ENCODE data around the gene LHPP.

LHPP gene, protein sequence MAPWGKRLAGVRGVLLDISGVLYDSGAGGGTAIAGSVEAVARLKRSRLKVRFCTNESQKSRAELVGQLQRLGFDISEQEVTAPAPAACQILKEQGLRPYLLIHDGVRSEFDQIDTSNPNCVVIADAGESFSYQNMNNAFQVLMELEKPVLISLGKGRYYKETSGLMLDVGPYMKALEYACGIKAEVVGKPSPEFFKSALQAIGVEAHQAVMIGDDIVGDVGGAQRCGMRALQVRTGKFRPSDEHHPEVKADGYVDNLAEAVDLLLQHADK

DNA sequence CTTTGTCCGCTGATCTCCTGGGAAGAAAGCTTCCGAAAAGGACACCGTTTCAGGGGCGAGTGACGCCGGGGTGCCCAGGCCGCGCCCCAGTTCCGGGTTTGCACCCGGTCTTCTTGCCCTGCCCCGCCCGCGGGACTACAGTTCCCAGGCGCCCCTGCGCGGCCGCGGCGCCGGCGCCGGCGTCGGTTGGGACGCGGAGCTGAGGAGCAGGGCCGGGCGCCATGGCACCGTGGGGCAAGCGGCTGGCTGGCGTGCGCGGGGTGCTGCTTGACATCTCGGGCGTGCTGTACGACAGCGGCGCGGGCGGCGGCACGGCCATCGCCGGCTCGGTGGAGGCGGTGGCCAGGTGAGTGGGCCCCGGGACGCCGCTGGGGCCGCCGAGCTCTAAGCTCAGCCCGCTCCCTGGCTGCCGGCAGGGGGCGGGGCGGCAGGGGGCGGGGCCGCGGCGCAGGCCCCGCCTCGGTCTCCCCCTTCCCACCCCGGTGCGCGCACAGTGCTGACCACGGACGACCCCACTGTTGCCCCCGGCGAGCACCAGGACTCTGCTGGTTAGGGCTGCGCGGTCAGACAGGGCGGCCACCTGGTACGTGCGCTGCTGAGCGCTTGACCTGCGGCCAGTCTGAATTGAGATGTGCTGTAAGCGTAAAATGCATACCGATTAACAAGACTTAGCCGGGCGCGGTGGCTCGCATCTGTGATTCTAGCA, at the start of gene LHPP:
Gene LHPP (plus strand): TSS at position 182 of the 706 bp plus-strand sequence. CDS start 40 bp downstream, at position 222.
- no peaks in the 10 kb centered on the region for H3K4me1 Mint-ChIP-seq
- peak within 1 kb of the TSS in 2 of 3 experiments; percentile 80 to 87 for H3K27ac Mint-ChIP-seq
- peak within 1 kb of the TSS; percentile 89 to 95 (median 93) for H3K4me3 Mint-ChIP-seq
- H3K36me3 Mint-ChIP-seq (ENCODE audit: low read depth): no peaks in the 10 kb centered on the region
- no peaks in the 10 kb centered on the region for H3K9me3 Mint-ChIP-seq
- peak; percentile 38 to 57 (median 39) for TF ChIP-seq CTCF (IDR thresholded peaks at IDR 0.05; ENCODE audit: unreplicated experiment in 3 of 3)
- peaks cover 20% of the 10 kb centered on the region for H3K27me3 Mint-ChIP-seq (ENCODE audit: low read depth)

DNA sequence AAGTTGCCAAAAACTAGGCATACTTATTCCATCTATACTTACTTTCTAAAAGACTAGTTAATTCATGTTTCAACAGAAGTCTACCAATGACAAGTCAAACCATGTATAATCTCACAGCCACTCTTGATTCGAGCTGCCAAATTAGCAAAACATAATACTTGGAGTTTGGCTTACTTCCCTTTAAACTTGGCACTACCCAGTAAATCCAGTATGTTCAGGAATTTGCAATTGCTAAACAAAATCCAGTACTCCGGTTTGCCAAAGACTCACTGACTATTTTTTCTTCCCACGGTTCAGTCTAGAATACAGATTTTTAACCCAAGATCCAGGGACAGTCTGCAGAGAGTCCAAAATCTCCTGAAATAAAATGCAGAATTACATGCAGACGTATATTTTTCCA, 47.5 kb upstream of the LHPP start:
- Mint-ChIP-seq H3K36me3 (ENCODE audit: low read depth) (peaks cover 21% of the 10 kb centered on the region), H3K4me3 (no peak overlapping the region), H3K27me3 (ENCODE audit: low read depth) (no peaks in the 10 kb centered on the region), H3K27ac (no peak overlapping the region), H3K9me3 (no peaks in the 10 kb centered on the region), H3K4me1 (peaks cover 28% of the 10 kb centered on the region)
- TF ChIP-seq CTCF (IDR thresholded peaks at IDR 0.05; ENCODE audit: unreplicated experiment in 3 of 3): no peak

DNA sequence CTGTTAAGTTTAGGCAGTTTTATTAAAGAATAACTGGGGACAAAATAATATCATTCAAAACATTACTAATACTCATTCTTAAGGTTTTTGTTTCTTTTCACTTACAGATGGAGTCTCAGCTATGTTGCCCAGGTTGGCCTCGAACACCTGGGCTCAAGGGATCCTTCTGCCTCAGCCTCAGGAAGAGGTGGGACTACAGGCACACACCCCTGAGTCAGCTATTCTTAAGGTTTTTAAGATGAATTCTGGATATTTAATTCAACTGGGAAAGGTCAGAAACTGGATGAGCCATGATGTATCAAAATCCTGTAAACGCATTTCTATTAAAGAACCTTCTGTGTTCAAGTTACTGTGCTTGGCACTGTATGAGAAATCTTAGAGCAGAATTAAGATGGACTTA, 46.4 kb upstream of the LHPP start:
- H3K4me1 Mint-ChIP-seq: peaks cover 28% of the 10 kb centered on the region
- peaks cover 14% of the 10 kb centered on the region for H3K36me3 Mint-ChIP-seq (ENCODE audit: low read depth)
- H3K27me3 Mint-ChIP-seq (ENCODE audit: low read depth): peaks cover 6% of the 10 kb centered on the region
- H3K4me3 Mint-ChIP-seq: peak overlapping the region in 2 of 3 experiments; percentile 63 to 68
- TF ChIP-seq CTCF (IDR thresholded peaks at IDR 0.05; ENCODE audit: unreplicated experiment in 3 of 3): no peak
- H3K9me3 Mint-ChIP-seq: no peaks in the 10 kb centered on the region
- H3K27ac Mint-ChIP-seq: no peak overlapping the region

DNA sequence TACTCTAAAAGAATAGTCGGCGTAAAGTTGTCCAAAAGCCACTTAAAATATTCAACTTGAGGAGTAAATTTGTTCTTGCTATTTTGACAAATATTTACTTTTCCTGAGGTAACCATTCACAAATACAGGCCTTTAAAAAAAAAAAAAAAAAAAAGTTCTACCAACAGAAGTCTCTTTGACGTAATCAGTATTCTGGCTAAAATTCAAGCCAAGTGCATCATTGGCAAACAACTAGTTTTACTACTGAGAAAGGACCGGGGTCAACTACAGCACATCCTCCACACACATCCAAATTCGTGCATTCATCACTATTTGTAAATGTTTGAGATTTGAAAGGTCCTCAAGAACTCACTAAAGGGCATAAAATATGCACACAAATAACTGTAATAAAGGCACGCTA, 44.9 kb upstream of the LHPP start:
- TF ChIP-seq CTCF (IDR thresholded peaks at IDR 0.05; ENCODE audit: unreplicated experiment in 3 of 3): no peak
- Mint-ChIP-seq H3K36me3 (ENCODE audit: low read depth) (peaks cover 5% of the 10 kb centered on the region), H3K27me3 (ENCODE audit: low read depth) (peaks cover 16% of the 10 kb centered on the region), H3K9me3 (no peaks in the 10 kb centered on the region), H3K27ac (no peak overlapping the region), H3K4me3 (peak overlapping the region; percentile 84 to 93 (median 86)), H3K4me1 (peaks cover 28% of the 10 kb centered on the region)

GRCh38 chr10:124417895-124418725, 43.5 kb upstream of the LHPP start:
- peak overlapping the region; percentile 86 to 93 (median 92) for H3K4me3 Mint-ChIP-seq
- no peaks in the 10 kb centered on the region for H3K9me3 Mint-ChIP-seq

More at GRCh38 chr10:124417895-124418725, 43.5 kb upstream of the LHPP start:
- no peaks in the 10 kb centered on the region for H3K36me3 Mint-ChIP-seq (ENCODE audit: low read depth)
- H3K27ac Mint-ChIP-seq: peak overlapping the region in 2 of 3 experiments; percentile 63 to 81
- peaks cover 28% of the 10 kb centered on the region for H3K4me1 Mint-ChIP-seq
- TF ChIP-seq CTCF (IDR thresholded peaks at IDR 0.05; ENCODE audit: unreplicated experiment in 3 of 3): no peak
- H3K27me3 Mint-ChIP-seq (ENCODE audit: low read depth): peaks cover 28% of the 10 kb centered on the region
